WTC11 (cell line): ENCODE data around the gene ZNF564. TPM values are rescaled to one million over a fixed set of nuclear protein-coding genes. Genes with fewer than 3 reads are reported as not detected.

Source experiments
- ATAC-seq: fragments of 200-7000 bp; cut with Tn5 transposase; 2 replicates; pipeline ENCODE4 v1.10.0; 2021; ENCODE audit warnings: mild to moderate bottlenecking, moderate library complexity
- CTCF ChIA-PET: fragments of 300-600 bp; sonication (Branson Sonifier 250); formaldehyde crosslinking; loops from one replicate; lab custom pipeline; 2021; ENCODE audit warnings: antibody characterized with exemption; lab: Charles Lee
- POLR2A ChIA-PET: fragments of 350-600 bp; sonication (Branson Sonifier 250); formaldehyde crosslinking; loops from one replicate; lab custom pipeline; 2021; ENCODE audit warnings: antibody characterized with exemption; lab: Charles Lee
- DNase-seq: peaks from one replicate; pipeline ENCODE4 v3.0.0; 2021; ENCODE audit warnings: low spot score
- H3K27ac Mint-ChIP-seq: 2 replicates; pipeline ENCODE4 v1.8.0; 2021; ENCODE audit warnings: mixed read lengths
- H3K27me3 Mint-ChIP-seq: 2 replicates; pipeline ENCODE4 v1.8.0; 2021; ENCODE audit warnings: low read depth, mild to moderate bottlenecking, moderate library complexity, mixed read lengths
- H3K36me3 Mint-ChIP-seq: 2 replicates; pipeline ENCODE4 v1.8.0; 2021; ENCODE audit warnings: mixed read lengths
- H3K4me1 Mint-ChIP-seq: 2 replicates; pipeline ENCODE4 v1.8.0; 2022; ENCODE audit warnings: mixed read lengths
- H3K4me3 Mint-ChIP-seq: 2 replicates; pipeline ENCODE4 v1.8.0; 2021; ENCODE audit warnings: mild to moderate bottlenecking, moderate library complexity, mixed read lengths
- H3K9me3 Mint-ChIP-seq: 2 replicates; pipeline ENCODE4 v1.8.0; 2021; ENCODE audit warnings: mixed read lengths
- ATF6 ChIP-seq: sonication (generic); formaldehyde crosslinking; IDR thresholded peaks from 2 replicates; pipeline ENCODE4 v1.8.1; 2023; ENCODE audit warnings: mild to moderate bottlenecking, missing genetic modification reagents
- CBFB ChIP-seq: sonication (generic); formaldehyde crosslinking; IDR thresholded peaks from 2 replicates; pipeline ENCODE4 v1.8.1; 2022; ENCODE audit warnings: mild to moderate bottlenecking, low read depth, missing genetic modification reagents
- CDX4 ChIP-seq: fragments of 250-450 bp; sonication (Bioruptor Pico); IDR thresholded peaks from 2 replicates; pipeline ENCODE4 v1.9.0; 2021; ENCODE audit warnings: moderate library complexity, mild to moderate bottlenecking, inconsistent platforms, borderline replicate concordance
- E2F1 ChIP-seq: sonication (generic); formaldehyde crosslinking; IDR thresholded peaks from 2 replicates; pipeline ENCODE4 v1.8.0; 2022; ENCODE audit warnings: mild to moderate bottlenecking, missing genetic modification reagents
- E2F5 ChIP-seq: sonication (generic); formaldehyde crosslinking; IDR thresholded peaks from 2 replicates; pipeline ENCODE4 v1.8.1; 2022; ENCODE audit warnings: mild to moderate bottlenecking, moderate library complexity, missing genetic modification reagents
- ESRRA ChIP-seq: sonication (generic); formaldehyde crosslinking; IDR thresholded peaks from 2 replicates; pipeline ENCODE4 v1.8.1; 2022; ENCODE audit warnings: mild to moderate bottlenecking, missing genetic modification reagents, borderline replicate concordance
- FOXJ3 ChIP-seq: sonication (generic); formaldehyde crosslinking; IDR thresholded peaks from 2 replicates; pipeline ENCODE4 v1.9.0; 2021; ENCODE audit warnings: missing genetic modification reagents, mild to moderate bottlenecking, borderline replicate concordance
- FOXK1 ChIP-seq: sonication (generic); formaldehyde crosslinking; IDR thresholded peaks from 2 replicates; pipeline ENCODE4 v1.8.0; 2022; ENCODE audit warnings: mild to moderate bottlenecking, moderate library complexity, missing genetic modification reagents
- KAT7 ChIP-seq: sonication (generic); formaldehyde crosslinking; IDR thresholded peaks from 2 replicates; pipeline ENCODE4 v1.8.1; 2023; ENCODE audit warnings: missing genetic modification reagents, mild to moderate bottlenecking, borderline replicate concordance
- MAX ChIP-seq: sonication (generic); formaldehyde crosslinking; IDR thresholded peaks from 2 replicates; pipeline ENCODE4 v1.8.0; 2022; ENCODE audit warnings: mild to moderate bottlenecking, missing genetic modification reagents
- NR2C2 ChIP-seq: sonication (generic); formaldehyde crosslinking; IDR thresholded peaks from 2 replicates; pipeline ENCODE4 v1.8.0; 2022; ENCODE audit warnings: mild to moderate bottlenecking, missing genetic modification reagents
- NR3C1 ChIP-seq: sonication (generic); formaldehyde crosslinking; conservative IDR thresholded peaks from 2 replicates; pipeline ENCODE4 v1.8.1; 2023; ENCODE audit warnings: low read depth, mild to moderate bottlenecking, missing genetic modification reagents
- SMAD3 ChIP-seq: sonication (generic); formaldehyde crosslinking; IDR thresholded peaks from 2 replicates; pipeline ENCODE4 v1.8.0; 2022; ENCODE audit warnings: missing genetic modification reagents, mild to moderate bottlenecking, borderline replicate concordance
- TCF7 ChIP-seq: sonication (generic); formaldehyde crosslinking; IDR thresholded peaks from 2 replicates; pipeline ENCODE4 v1.8.0; 2022; ENCODE audit warnings: mild to moderate bottlenecking, low read depth, missing genetic modification reagents, moderate library complexity
- TP53 ChIP-seq: sonication (generic); formaldehyde crosslinking; IDR thresholded peaks from 2 replicates; pipeline ENCODE4 v1.8.1; 2023; ENCODE audit warnings: mild to moderate bottlenecking, missing genetic modification reagents
- ZBTB43 ChIP-seq: sonication (generic); formaldehyde crosslinking; IDR thresholded peaks from 2 replicates; pipeline ENCODE4 v1.8.1; 2023; ENCODE audit warnings: mild to moderate bottlenecking, missing genetic modification reagents
- ZMAT4 ChIP-seq: fragments of 250-450 bp; sonication (Bioruptor Pico); IDR thresholded peaks from 2 replicates; pipeline ENCODE4 v1.9.0; 2021; ENCODE audit warnings: mild to moderate bottlenecking
- ZNF121 ChIP-seq: sonication (generic); formaldehyde crosslinking; IDR thresholded peaks from 2 replicates; pipeline ENCODE4 v1.8.0; 2023; ENCODE audit warnings: missing genetic modification reagents
- ZNF138 ChIP-seq: sonication (generic); formaldehyde crosslinking; conservative IDR thresholded peaks from 2 replicates; pipeline ENCODE4 v1.8.1; 2022; ENCODE audit warnings: mild to moderate bottlenecking, moderate library complexity, missing genetic modification reagents
- ZNF219 ChIP-seq: sonication (generic); formaldehyde crosslinking; IDR thresholded peaks from 2 replicates; pipeline ENCODE4 v1.8.0; 2023; ENCODE audit warnings: missing genetic modification reagents, mild to moderate bottlenecking, borderline replicate concordance
- ZNF281 ChIP-seq: sonication (generic); formaldehyde crosslinking; IDR thresholded peaks from 2 replicates; pipeline ENCODE4 v1.8.0; 2023; ENCODE audit warnings: mild to moderate bottlenecking, missing genetic modification reagents
- ZNF317 ChIP-seq: sonication (generic); formaldehyde crosslinking; IDR thresholded peaks from 2 replicates; pipeline ENCODE4 v1.8.1; 2023; ENCODE audit warnings: low read depth, mild to moderate bottlenecking, moderate library complexity, missing genetic modification reagents, borderline replicate concordance
- ZNF396 ChIP-seq: fragments of 250-450 bp; sonication (Bioruptor Pico); IDR thresholded peaks from 2 replicates; pipeline ENCODE4 v1.8.0; 2021; ENCODE audit warnings: mild to moderate bottlenecking, moderate library complexity, borderline replicate concordance
- ZNF416 ChIP-seq: fragments of 250-450 bp; sonication (Bioruptor Pico); IDR thresholded peaks from 2 replicates; pipeline ENCODE4 v1.9.0; 2021; ENCODE audit warnings: mild to moderate bottlenecking, inconsistent platforms
- ZNF423 ChIP-seq: fragments of 250-450 bp; sonication (Bioruptor Pico); IDR thresholded peaks from 2 replicates; pipeline ENCODE4 v2.1.2; 2022; ENCODE audit warnings: mild to moderate bottlenecking, moderate library complexity
- ZNF671 ChIP-seq: fragments of 250-450 bp; sonication (Bioruptor Pico); IDR thresholded peaks from 2 replicates; pipeline ENCODE4 v1.8.0; 2021; ENCODE audit warnings: mild to moderate bottlenecking
- total RNA-seq: library from RNA; stranded (reverse); gene quantifications from 3 replicates; pipeline ENCODE4 v1.2.3, GENCODE V29; 2021

Gene ZNF564
- total RNA-seq, 1 experiment from 2014 or later, result 11.1 TPM

GRCh38 chr19:12495002-12495802 is 56.1 kb downstream of the ZNF564 start:
- ChIA-PET POLR2A (interaction anchor here (0.5 to 2.2 kb wide), 8 partner anchors 11 to 251 kb away, joined by 3 to 15 read pairs (median 4); partner anchors contain the start of genes ZNF442, ZNF443, ZNF709 and ZNF799), CTCF (interaction anchor here (0.6 to 1.7 kb wide), 17 partner anchors 11 to 571 kb away, joined by 3 to 26 read pairs (median 4); partner anchors contain the start of genes ZNF442, ZNF443, ZNF490 and ZNF709)
- Mint-ChIP-seq H3K36me3 (no peaks in the 10 kb centered on the region), H3K27me3 (peaks cover 7% of the 10 kb centered on the region), H3K4me3 (peak overlapping the region; percentile 76), H3K4me1 (peaks cover 7% of the 10 kb centered on the region), H3K27ac (peak overlapping the region; percentile 95), H3K9me3 (peaks cover 6% of the 10 kb centered on the region)
- DNase-seq (peak; percentile 94), ATAC-seq (peak; percentile 99)
- TF ChIP-seq FOXJ3 (CRISPR knock-in tag), result no peak
- no peak for TF ChIP-seq ZNF121 (CRISPR knock-in tag)
- TF ChIP-seq ZBTB43, result 0 out of 2 replicates have a peak, but pooled peaks have one; percentile 58
- no peak for TF ChIP-seq ZMAT4 (CRISPR knock-in tag)
- peak; percentile 87 for TF ChIP-seq MAX
- no peak for TF ChIP-seq ZNF138 (CRISPR knock-in tag)
- no peak for TF ChIP-seq KAT7 (CRISPR knock-in tag)
- TF ChIP-seq E2F5 (CRISPR knock-in tag), result peak; percentile 85
- TF ChIP-seq TCF7 (CRISPR knock-in tag), result no peak
- TF ChIP-seq SMAD3 (CRISPR knock-in tag), result peak; percentile 79
- TF ChIP-seq ZNF281 (CRISPR knock-in tag), result no peak
- TF ChIP-seq ESRRA, result no peak
- no peak for TF ChIP-seq ZNF317
- TF ChIP-seq FOXK1 (CRISPR knock-in tag), result peak; percentile 85
- TF ChIP-seq ZNF671 (CRISPR knock-in tag), result no peak
- TF ChIP-seq ZNF219 (CRISPR knock-in tag), result no peak
- TF ChIP-seq ZNF416 (CRISPR knock-in tag), result no peak
- TF ChIP-seq E2F1 (CRISPR knock-in tag), result no peak
- no peak for TF ChIP-seq ZNF396 (CRISPR knock-in tag)
- no peak for TF ChIP-seq ATF6 (CRISPR knock-in tag)
- no peak for TF ChIP-seq CBFB (CRISPR knock-in tag)
- no peak for TF ChIP-seq NR3C1 (CRISPR knock-in tag)
- no peak for TF ChIP-seq ZNF423 (CRISPR knock-in tag)
- no peak for TF ChIP-seq TP53 (CRISPR knock-in tag)
- TF ChIP-seq NR2C2, result no peak
- TF ChIP-seq CDX4 (CRISPR knock-in tag), result no peak
